Esophagus squamous epithelium (tissue), 4 donors: Measurements from ENCODE around the gene ZNF646.

Experiments
- POLR2A ChIP-seq, 4 donors: fragments of 450-650 bp; IDR thresholded peaks; one replicate each; pipeline ENCODE4 v1.6.1; 2017; ENCODE audit warnings: antibody characterized with exemption in 4 of 4, mild to moderate bottlenecking in 4 of 4, moderate library complexity in 3 of 4
- TF ChIP-seq, protein P1 (sequence below), 6 experiments: fragments of 450-650 bp in 4 of 6; fragments of 200-600 bp in 2 of 6; sonication (generic) in 2 of 6; IDR thresholded peaks; one replicate each; pipeline ENCODE4 v1.5.1; 2016 to 2019; ENCODE audit warnings: antibody characterized with exemption in 6 of 6, mild to moderate bottlenecking in 4 of 6, moderate library complexity in 4 of 6

GRCh38 chr16:31120129-31120528 lies 45.9 kb downstream of the ZNF646 start:
- TF ChIP-seq, protein P1, sequence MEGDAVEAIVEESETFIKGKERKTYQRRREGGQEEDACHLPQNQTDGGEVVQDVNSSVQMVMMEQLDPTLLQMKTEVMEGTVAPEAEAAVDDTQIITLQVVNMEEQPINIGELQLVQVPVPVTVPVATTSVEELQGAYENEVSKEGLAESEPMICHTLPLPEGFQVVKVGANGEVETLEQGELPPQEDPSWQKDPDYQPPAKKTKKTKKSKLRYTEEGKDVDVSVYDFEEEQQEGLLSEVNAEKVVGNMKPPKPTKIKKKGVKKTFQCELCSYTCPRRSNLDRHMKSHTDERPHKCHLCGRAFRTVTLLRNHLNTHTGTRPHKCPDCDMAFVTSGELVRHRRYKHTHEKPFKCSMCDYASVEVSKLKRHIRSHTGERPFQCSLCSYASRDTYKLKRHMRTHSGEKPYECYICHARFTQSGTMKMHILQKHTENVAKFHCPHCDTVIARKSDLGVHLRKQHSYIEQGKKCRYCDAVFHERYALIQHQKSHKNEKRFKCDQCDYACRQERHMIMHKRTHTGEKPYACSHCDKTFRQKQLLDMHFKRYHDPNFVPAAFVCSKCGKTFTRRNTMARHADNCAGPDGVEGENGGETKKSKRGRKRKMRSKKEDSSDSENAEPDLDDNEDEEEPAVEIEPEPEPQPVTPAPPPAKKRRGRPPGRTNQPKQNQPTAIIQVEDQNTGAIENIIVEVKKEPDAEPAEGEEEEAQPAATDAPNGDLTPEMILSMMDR (IDR thresholded peaks at IDR 0.05): no peak
- TF ChIP-seq POLR2A (IDR thresholded peaks at IDR 0.05): no peak
